Stimulated activated CD8-positive, alpha-beta memory T cell treated with anti-CD3 and anti-CD28 coated beads, Interleukin-7, amount 100 ng/mL, for 1 hour (primary cell): Measurements from ENCODE around the gene ARRB1.
"Not testable (repeated sequence)": the region's sequence is repeated elsewhere in the genome, so short reads cannot be mapped to it uniquely, and the experiment has no call there.

ENCODE experiments used
- DNase-seq, 2 donors: peaks; one replicate each; pipeline ENCODE4 v3.0.0-alpha.2; 2020; ENCODE audit warnings: low read depth in 2 of 2

Gene ARRB1

DNA sequence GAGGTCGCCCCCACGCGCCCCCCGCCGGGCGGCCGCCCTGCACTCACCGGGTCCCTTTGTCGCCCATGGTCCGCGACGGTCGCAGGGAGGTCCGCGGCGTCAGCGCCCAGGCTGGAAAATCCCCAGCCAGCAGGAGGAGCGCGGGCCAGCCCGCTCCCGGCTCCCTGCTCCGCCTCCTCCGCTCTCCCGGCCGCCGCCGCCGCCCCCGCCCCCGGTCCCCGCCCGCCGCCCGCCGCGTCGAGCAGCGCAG, at the start of gene ARRB1:
Gene ARRB1 (minus strand): TSS at position 121 of the 250 bp plus-strand sequence. CDS start 54 bp downstream, at position 67.
- DNase-seq: no peak

DNA sequence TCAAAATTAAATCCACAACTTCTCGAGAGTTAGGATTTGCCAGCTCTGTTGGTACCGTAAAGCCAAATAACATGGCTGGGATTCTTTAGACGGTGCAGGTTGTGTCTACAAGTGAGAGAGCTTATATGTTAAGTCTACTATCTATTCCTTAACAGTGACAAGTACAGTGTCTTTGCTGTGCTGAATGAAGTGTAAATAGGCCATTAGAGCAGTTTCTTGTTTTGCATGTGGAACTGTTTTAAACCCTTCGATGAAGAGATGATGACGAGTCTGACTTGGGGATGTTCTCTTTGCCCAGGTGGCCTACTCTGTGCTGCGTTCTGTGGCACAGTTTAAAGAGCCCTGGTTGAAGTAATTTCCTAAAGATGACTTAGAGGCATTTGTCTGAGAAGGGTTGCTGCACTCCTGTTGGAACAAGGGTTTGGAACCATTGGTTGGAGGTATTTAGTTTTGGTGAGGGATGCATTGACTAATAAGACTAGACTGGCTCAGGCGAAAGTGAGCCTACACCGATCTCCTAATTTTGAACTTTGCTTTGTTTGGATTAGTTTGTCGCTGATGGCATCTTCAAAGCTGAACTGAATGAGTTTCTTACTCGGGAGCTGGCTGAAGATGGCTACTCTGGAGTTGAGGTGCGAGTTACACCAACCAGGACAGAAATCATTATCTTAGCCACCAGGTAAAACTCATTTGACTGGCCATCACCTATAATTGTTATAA, 48.8 kb upstream of the ARRB1 start:
- DNase-seq: no peak

DNA sequence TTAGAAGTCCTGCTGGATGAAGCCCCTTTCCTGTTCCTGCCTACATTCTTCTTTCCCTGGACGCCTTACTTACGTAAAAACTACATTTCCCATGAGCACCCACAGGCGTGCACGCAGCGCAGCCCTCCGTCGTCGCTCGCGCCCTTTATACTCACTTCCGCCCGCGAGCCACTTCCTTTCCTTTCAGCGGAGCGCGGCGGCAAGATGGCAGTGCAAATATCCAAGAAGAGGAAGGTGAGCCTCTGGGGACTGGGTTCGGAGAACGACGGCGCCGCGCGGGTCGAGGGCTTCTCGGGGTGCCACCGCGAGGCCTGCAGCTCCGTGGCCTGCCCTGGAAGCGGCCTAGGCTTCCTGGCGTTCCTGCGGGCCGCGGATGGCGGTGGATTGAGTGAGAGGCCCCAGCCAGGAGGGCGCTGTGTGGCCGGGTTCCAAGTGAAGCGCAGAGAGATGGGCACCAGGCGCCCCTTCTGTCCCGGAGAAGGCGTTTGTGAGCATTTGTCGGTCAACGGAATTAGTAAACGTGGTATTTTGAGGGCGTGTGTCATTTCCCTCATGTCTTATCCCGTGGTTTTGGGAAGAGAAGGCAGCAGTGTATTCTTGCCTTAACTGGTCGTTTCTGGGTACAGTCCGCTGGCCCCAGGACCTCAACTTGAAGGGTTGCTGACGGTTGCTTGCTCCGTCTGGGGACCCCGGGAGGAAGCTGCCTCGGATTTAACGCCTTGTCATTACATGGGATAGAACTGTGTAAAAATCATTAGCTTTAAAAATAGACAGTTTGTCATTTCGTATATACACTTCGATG, 48.1 kb upstream of the ARRB1 start, which contains the start of gene RPS3:
Gene RPS3 (plus strand): TSS at position 175 of the 802 bp plus-strand sequence. CDS start 30 bp downstream, at position 205.
- DNase-seq: peak; percentile 68 to 76

DNA sequence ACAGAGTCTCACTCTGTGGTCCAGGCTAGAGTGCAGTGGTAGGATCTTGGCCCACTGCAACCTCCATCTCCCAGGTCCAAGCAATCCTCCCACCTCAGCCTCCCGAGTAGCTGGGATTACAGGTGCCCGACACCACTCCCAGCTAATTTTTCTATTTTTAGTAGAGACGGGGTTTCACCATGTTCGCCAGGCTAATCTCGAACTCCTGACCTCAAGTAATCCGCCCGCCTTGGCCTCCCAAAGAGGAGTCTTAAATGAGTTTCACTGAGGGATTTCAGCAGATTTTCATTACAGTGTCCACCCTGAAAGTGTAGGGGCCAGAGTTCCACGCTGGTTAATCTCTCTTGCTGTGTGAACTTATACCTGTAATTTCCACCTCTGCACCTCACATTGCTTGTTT, 47.4 kb upstream of the ARRB1 start:
- no peak for DNase-seq

DNA sequence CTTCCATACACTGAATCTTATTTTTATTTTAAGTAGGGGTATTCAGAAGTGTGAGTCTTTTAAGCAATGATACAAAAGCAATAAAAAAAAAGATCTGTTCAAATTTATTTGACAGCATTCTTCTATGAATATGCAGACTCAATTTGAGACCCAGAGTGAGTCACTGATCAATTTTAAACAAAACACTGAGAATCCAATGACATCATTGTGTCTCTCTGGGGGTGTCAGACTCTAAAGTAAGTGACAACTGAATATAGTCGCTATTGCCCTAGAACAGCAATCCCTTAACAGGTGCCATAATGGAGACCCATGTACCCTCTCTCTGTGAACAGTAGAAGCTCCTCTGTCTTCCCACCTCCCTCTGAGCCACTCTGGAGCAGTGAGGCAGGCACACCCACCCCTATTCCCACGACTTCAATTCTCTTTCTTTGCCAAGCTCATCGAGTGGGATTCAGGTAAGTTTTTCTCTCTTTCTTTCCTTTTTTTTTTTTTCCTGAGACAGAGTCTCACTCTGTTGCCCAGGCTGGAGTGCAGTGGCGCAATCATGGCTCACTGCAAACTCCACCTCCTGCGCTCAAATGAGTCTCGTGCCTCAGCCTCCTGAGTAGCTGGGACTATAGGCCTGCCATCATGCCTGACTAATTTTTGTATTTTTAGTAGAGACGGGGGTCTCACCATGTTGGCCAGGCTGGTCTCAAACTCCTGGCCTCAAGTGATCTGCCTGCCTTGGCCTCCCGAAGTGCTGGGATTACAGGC, 42.8 kb upstream of the ARRB1 start:
- DNase-seq: no peak

DNA sequence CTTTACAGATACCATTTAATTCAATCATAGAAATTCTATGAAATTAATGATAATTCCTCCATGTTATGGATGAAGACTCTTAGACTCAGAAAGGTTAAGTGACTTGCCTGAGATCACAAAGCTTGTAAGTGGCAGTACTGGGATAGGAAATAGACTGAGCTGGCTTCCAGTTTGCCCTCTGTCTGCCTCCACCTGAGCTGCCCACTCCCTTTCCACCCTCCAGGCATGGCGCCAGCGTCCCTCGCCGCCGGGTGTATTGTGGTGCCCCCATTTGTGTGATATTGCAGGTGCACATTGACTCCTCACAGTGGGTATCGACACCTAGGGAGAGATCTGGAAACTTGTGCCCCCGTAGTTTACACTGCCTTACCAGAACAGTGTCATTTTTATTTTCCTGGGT, 38.5 kb upstream of the ARRB1 start:
- DNase-seq: no peak

DNA sequence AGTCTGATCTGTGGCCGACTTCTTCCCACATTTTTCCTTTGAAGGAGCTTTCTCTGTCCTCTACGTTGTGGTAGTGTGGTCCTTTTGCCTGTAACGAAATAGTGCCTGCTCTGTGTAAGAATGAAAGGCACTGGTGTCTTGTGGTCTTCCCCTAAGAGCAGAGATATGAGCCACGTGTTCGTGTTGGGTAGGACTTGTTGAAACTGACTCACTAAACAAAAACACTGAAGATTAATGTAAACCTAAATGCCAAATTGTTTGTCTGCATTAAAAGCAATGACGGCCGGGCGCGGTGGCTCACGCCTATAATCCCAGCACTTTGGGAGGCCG, 37.8 kb upstream of the ARRB1 start:
- DNase-seq: no peak

DNA sequence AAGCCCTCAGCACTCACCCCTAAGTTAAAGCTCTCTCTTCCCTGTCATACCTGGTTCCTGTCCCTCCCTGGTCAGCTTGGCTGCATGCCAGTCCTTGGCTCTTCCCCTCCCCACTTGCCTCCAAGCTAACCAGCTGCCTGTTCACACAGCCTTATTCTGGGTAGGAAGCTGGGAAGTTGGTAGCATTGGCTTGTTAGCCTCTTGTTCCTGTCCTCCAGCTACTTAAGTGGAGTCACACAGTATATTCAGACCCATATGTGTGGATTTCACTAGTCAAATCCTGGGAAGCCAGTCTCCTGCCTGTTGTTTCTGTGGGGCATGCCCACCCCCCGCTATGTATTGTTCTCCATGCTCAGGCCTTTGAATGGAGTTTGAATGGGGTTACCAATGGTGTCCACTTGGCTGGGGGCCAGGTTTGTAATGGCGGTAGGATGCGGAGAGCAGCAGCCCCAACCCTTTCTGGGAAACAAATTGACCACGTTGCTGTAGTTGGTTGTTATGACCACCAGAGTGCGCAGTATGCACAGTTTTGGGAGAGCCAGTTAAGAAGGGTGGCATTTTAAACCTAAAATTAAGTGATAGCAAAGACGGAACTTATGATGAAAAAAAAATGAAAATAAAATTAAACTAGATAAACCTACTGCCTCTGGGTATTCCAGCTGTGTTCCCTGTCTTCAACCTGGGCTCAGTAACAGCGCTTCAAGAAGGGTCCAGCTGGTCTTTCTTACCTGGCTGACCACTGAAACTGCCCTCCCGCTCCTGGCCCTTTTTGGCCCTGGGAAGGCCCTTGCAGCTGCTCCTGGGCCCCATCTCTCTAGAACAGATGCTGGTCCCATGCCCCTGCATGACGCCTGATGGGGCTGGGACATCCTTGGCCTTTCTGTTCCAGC, 37.2 kb upstream of the ARRB1 start:
- DNase-seq: peak; percentile 24 to 34

DNA sequence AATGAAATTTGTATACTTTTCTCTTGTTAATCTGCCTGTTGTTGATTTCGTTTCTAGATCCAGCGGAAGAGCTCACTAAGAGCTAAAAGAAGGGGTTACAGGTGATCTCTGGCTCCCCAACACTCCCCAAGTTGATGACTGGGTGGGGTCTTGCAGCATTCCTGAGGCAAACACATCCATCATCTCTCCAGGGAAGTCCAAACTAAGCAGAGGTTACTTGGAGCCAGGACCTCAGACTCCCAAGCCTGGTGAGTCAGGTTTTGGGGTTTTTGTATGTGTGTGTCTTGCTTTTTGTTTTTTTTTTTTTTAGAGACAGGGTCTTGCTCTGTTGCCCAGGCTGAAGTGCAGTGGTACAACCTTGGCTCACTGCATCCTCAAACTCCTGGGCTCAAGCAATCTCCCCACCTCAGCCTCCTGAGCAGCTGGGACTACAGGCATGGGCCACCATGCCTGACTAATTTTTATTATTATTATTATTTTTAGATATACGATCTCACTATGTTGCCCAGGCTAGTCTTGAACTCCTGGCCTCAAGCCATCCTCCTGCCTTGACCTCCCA, 36.4 kb upstream of the ARRB1 start:
- no peak for DNase-seq

DNA sequence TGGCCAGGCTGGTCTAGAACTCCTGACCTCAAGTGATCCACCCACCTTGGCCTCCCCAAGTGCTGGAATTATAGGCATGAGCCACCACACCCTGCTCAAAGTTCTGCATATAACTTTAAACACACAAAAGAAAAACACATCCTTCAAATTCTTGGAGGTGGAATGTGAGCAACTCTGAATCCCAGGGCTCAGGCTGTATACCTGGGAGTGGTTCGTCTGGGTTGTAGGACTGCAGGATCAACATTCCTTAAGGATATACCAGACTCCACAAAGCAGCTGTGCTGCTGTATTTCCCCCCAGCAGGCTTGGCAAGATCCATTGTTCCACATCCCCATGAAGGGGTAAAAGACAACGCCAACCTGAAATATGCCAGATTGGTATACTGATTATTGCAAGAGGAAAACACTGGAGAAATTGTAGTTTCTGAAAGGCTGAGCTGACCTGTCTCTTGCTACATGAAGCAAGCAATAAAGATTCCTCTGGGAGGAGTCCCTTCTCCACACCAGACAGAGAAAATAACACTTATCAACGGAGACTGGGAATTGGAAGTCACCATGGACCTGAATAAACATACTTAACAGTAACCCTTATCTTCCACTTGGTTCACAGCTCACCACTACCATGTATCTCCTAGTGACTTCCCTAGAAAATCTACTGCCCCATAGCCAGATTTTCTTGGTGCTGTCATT, 35.6 kb upstream of the ARRB1 start:
- no peak for DNase-seq

DNA sequence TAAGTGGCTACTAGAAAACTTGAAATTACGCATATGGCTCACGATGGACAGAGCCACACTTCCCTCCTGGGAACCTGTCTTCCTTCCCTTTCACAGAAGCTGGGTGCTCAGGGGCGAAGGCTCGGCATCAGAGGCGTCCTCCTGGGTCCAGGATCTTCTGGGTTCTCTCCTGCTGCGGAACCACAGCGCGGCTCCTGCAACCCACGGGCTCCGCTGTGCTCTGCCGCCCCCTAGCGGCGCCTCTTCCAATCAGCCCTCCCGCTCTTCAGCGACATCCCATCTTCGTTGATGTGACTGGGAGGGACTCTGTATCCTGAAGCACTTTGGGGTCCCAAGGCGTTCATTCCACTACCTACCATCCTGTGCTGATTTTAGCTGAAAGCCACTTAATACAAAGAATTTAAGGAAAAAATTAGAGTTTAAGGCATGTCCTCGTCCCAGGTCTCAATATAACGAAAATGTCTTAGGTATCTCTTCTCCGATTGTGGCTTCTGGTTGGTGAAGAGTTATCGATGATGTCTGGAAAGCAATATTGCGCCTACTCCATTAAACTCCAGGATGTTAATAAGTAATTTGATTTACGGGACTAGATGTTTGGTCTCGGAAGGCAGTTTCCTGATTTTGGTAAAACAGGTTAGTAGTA, 33.1 kb upstream of the ARRB1 start:
- DNase-seq: peak; percentile 54 to 62

DNA sequence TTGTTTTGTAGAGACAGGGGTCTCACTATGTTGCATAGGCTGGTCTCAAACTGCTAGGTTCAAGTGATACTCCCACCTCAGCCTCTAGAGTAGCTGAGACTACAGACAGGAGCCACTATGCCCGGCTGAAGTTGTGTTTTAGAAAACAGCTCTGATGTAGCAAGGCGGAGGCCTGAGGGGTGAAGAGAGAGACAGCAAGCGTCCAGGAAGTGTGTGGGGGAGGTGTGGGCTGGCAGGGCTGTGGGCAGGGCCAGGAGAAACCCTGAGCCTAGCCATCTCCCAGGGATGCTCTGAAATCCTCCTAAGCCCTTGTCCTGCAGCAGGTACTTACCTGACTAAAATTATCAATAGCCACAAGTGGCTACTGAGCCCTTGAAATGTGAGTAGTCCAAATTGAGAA, 31.8 kb upstream of the ARRB1 start:
- DNase-seq: no peak

DNA sequence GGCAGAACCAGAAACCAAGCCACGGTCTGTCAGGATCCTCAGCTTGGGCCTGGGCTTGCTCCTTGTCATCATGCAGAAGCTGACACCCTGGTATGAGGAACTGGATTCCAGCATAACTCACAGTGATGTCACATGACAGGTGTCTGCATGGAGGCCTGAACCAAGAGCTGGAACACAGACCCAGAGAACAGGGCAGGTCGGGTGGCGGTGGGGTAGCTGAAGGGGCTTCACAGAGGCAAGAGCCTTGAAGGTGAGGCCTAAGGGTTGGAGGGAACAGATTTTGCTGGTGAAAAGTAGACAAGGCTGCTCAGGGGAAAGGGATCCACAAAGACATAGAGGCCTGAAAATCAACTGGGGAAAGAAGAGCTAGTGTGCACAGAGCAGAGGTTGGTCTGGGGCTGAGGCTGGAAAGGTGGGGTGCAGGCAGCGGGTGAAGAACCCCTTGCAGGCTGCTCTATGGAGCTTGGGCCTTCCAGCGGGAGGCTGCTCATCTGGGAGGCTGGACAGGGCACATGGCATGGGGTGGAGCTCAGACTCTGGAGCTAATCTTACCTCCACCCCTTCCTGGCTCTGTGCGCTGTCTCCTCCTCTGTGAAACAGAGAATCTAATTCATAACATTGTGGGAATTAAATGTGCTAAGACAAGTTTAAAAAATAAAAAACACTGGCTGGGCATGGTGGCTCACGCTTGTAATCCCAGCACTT, 29.4 kb upstream of the ARRB1 start:
- no peak for DNase-seq

DNA sequence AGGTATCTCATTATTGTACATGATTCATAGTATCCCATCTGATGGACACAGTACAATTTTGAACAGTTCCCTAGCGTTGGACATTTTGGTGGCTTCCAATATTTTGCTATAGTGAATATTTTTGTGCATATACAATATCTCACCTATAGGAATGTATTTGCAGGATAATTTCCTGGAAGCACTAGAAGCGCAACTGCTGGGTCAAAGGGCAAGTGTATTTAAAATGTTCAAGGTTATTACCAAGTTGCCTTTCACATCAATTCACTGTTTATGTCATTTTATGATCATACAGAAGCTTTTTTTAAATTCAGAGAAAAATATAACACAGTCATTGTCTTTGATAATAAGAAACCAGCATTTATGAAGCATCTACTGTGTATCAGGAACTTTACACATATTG, 28.8 kb upstream of the ARRB1 start:
- no peak for DNase-seq

DNA sequence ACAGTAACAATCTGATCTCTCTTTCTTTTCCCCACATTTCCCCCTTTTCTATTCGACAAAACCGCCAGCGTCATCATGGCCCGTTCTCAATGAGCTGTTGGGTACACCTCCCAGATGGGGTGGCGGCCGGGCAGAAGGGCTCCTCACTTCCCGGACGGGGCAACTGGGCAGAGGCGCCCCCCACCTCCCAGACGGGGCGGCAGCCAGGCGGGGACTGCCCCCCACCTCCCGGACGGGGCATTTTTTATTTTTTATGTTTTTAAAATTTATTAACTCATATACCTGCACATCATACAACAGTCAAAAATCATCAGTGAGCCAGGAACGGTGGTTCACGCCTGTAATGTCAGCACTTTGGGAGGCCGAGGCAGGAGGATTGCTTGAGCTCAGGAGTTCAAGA, 27.3 kb upstream of the ARRB1 start:
- not testable (repeated sequence) for DNase-seq

DNA sequence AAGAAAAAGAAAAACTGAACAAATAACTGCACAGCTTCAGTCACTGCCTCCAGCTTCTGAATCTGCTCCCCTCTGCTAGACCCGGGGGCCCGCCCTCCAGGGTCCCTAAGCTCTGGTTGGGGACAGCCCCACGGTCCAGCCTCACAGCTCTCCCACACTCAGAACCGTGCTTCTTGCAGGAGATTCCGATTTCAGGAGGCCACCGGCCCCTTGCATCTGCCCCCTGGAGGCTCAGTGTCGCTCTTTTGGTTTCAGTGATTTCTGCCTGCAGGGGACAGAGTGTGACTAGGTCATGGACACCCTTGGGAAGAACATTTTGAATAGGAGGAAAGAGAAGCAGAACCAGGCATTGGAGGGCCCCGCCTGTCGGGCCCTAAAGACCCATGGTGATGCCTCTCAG, 24.7 kb upstream of the ARRB1 start:
- no peak for DNase-seq

DNA sequence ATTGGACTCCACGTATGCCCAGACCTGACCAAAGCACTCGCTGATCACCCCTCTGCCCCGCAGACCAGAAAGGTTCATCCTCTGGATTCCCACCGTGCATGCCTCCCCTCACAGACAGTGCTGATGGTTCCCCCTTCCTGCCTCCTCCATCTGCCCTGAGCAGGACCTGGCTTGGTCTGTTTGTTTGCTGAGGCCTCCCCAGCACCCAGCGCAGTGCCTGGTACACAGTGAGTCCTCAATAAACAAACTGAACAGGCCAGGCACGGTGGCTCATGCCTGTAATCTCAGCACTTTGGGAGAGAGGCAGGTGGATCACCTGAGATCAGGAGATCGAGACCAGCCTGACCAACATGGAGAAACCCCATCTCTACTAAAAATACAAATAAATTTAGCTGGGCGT, 24.2 kb upstream of the ARRB1 start:
- DNase-seq: no peak

DNA sequence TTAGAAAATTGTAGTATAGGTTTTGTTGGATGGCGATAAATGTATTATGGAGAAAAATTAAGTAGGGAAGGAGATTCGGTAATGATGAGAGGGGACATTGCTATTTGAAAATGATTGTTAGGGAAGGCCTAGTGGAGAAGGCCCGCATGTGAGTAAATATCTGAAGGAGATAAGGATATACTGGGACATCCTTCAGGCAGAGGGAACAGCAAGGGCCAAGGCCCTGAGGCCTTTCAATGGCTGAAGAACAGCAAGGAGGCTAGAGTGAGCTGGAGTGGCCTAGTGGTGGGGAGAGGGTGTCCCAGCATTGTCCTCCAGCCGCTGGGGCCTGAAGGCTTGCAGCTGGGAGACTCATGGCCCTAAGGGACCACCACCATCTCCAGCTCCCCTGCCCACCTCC, 23.2 kb upstream of the ARRB1 start:
- DNase-seq: no peak

DNA sequence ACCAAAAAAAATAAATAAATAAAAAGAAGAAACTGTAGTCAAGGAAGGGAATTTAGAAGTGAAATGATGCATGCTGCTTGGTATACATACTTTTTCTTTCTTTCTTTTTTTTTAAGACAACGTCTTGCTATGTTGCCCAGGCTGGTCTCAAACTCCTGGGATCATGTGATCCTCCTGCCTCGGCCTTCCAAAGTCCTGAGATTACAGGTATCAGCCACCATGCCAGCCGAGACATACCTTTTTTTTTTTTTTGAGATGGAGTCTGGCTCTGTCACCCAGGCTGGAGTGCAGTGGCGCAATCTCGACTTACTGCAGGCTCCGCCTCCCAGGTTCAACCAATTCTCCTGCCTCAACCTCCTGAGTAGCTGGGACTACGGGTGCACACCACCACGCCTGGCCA, 21.7 kb upstream of the ARRB1 start:
- DNase-seq: no peak
